RPMI8226 (cell line): ENCODE data around the gene KLF12.

ENCODE experiments used
- DNase-seq: peaks from one replicate; pipeline ENCODE4 v3.0.0-alpha.2; 2015

KLF12 gene

DNA sequence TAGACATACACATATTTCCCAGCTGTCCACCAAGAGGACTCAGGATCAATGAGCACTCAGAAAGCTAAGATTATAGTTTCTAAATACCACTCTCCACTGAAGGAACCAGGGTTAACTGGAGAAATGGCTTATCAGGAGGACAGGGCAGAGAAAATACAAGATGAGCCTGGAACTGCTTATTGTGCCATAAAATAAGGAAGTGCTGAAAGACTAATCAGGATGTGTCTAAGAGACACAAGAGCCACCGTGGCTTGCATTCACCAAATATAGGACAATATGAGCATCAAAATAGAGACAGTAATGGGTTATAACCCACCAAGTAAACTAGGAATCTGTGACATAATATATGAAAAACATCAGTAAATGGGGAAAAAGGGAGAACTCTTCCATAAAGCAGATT, 32.8 kb downstream of the KLF12 start:
- no peak for DNase-seq

GRCh38 chr13:74098077-74098476, 36.1 kb downstream of the KLF12 start:
- no peak for DNase-seq

DNA sequence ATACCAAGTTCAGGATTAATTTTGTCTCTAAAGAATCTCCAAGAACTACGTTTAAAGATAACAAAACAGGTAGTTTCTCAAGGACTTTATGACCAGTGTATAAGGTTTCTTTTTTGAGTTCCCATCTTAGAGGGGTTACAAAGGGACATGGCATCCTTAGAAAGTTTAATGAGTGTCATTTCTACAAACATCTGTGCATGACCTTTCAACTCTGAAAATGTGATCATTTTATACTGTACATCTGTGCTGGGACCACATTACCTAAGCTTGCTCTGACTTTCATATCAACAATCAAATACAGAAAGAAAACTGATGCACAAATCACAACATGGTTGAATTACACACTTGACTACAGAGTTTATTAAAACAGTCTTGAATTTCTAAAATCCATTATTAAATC, 37.1 kb downstream of the KLF12 start:
- no peak for DNase-seq

DNA sequence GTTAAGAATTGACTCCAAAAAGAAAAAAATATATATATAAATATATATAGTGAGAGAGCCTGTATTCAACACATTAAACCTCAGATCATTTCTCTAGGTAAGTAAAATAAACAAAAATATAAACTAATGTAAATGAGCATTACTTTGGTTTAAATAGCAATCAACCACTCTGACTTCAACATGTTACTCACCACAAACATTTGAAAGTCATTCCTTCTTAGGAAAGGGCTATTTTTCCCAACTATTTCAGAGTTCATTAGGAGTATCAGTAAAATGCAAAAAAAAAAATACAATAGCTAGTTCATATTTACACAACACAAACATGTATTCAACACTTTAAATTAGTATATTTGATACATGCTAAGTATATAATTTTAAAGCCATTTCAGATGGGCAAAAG, 40.5 kb downstream of the KLF12 start:
- no peak for DNase-seq

GRCh38 chr13:74092711-74093110, 41.5 kb downstream of the KLF12 start:
- DNase-seq, result no peak

DNA sequence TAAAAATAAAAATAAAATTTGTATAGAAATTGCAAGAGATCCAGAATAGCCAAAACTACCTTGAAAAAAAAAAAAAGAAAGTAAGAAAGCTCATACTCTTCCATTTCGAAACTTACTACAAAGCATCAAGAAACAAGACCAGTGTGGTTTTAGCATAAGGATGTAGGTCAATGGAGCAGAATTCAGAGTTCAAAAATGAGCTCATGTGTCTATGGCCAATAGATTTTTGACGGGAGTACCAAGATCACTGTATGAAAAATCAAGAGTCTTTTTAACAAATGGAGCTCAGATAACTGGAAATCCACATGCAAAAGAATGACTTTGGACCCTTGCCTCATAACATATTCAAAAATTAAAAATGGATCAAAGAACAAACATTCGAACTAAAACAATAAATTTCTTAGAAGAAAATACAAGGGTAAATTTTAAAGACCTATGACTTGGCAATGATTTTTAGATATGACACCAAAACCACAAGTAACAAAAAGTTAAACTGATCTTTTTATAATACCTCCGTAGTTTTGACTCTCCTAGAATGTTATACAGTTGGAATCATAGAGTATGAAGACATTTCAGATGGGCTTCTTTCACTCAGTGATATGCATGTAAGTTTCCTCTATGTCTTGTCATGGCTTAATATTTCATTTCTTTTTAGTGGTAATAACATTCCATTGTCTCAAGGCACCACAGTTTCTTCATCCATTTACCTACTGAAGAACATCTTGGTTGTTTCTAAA, 43.2 kb downstream of the KLF12 start:
- no peak for DNase-seq

DNA sequence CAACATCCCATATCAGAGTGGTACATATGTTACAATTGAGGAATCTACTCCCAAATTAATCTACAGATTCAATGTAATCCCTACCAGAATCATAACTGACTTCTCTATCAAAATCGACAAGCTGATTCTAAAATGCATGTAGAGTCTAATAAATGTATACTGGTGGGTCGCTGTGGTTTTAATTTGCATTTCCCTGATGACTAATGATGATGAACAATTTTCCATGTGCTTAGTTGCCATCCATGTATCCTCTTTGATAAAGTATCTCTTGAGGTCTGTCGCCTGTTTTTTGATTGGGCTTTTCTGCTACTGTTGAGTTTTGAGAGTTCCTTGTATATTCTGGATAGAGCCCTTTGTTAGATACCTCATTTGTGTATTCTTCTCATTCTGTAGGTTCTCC, 43.8 kb downstream of the KLF12 start:
- no peak for DNase-seq

- DNase-seq, result no peak
Measured at GRCh38 chr13:74087357-74087756, 46.8 kb downstream of the KLF12 start.
